HG03175 (cell line): ENCODE measurements around the gene TP53RK.

ENCODE experiments used
- ATAC-seq: cut with Tn5 transposase; IDR thresholded peaks from one replicate; pipeline ENCODE4 v1.9.1; 2021; ENCODE audit warnings: mild to moderate bottlenecking, moderate library complexity; ENCODE audit not compliant: unreplicated experiment

TP53RK gene

DNA sequence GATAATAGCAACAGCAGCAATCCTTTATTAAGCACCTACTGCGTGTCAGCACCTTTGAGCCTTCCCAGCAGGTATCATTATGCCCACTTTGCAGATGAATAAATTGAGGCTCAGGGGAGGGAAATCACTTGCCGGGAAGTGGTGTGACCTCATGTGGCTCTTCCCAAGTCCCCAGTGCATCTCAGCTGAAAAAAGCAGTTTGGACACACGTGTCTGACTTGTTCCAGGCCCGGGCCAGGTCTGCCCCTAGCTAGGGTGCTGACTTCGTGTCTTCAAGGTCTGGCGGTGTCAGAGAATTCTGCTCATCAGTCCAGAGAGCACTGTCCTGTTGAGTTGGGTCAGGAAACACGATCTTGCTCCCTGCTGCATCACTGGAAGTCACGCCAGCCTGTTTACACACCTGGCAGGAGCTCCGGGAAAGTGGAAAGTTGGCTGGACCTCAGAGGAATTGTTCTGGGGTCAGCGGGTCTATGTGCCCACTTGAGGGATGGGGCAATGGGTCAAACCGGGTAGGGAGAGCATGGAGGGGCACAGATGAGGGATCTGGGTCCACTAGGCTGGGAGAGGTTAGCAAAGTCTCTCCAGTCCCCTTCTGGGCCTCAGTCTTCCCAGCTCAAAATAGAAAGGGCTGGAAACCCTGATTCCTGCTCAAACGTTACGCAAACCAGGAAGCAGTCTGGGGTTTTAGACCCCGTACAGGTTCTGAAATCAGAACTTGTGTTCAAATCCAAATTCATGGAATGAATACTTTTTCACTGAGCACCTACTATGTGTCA is 48.5 kb downstream of the TP53RK start:
- no peak for ATAC-seq

DNA sequence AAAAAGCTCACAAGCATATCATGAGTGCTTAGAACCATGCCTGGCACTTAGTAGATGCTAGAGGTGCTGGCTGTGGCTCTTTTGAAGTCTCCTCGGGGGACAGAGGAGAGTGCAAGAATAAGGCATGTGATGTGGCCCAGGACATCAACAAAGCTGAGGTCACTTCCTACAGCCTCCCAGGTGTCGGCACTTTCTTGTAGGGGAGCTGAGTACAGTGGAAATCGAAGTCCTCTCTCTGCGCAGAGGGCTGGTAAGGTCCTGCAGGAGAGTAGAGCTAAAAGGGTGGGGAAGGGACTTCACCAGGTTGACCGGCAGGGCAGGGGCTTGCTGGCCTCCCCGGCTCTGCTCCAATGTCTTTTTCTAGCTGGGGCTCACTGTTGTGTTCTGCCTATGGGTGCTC is 49.2 kb downstream of the TP53RK start:
- no peak for ATAC-seq

DNA sequence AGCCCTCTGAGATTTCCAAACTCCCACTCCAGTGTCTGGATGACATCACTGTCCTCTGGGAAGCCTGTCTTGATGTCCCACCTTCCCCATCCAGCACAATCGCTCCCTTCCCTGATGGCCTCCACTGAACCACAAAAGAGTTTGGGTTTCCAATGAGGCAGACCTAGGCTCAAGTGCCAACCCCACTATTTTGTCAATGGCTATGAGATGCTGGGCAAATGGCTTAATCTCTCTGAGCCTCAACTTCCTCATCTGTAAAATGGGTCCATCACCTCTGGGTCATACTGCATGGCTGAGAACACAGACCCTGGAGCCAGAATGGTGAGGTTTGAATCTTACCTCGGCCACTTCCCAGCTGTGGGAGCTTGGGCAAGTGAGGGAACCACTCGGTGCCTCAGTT is 49.7 kb downstream of the TP53RK start:
- ATAC-seq: no peak

DNA sequence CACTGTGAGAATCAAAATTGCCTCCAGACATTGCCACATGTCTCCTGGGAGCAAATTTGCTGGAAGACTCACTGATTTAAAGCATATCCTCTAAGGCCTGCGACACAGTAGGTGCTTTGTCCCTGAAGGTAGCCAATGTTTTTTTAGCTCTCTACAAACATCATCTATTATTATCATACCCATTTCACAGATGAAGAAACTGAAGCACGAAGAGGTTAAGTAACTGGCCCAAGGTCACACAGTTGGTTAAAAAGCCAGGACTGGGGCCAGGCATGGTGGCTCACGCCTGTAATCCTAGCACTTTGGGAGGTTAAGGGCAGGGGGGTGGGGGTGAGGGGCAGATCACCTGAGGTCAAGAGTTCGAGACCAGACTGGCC is 50.4 kb downstream of the TP53RK start:
- no peak for ATAC-seq

GRCh38 chr20:46638134-46638897 is 50.9 kb downstream of the TP53RK start:
- no peak for ATAC-seq

DNA sequence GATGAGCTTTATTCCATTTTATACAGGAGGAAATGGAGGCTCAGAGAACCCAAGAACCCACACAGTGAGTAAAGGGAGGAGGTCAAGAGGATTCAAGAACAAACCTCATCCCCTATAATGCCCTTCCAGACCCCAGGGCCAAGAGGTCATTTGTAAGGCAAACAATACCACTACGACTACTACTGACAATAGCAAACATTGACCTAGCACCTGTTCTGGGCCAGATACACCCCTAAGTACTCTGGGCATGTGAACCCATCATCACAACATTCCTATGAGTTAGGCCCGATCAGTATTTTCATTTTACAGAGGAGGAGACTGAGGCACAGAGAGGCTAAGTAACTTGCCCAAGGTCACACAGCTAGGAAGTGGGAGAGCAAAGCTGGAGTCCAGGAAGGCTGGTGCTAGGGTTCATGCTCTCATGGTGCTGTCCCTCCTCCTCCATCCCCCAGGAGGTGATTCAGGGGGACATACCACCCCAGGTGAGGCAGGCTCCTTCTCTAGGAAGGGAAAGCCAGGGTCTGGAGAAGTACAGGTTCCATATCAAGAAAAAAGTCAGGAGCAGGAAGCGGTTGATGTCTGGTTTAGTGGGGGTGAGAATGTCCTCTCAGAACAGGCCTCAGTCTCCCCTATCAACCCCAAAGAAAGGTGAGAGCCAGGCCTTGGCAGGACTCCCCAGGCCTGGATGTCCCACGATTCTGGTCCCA is 51.7 kb downstream of the TP53RK start:
- ATAC-seq: no peak

DNA sequence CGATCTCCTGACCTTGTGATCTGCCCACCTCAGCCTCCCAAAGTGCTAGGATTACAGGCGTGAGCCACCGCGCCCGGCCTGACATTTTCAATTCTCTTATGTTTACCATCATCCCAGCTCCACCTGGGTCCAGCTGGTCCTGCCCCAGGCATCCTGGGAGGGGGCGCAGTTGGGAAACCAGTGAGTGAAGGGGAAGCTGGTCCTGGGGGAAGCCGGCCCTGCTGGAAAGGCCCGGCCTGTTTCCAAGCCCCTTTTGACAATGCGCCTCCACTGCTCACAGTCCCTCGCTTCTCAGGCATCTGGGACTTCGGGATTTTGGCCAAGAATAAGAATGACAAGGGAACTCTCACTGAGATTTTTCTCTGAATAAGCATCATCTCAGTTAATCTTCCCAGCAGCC is 52.2 kb downstream of the TP53RK start:
- ATAC-seq: no peak

- ATAC-seq: no peak
These were observed 52.7 kb downstream of the TP53RK start for GRCh38 chr20:46636514-46636913.

- ATAC-seq: no peak
These were observed 53.6 kb downstream of the TP53RK start for GRCh38 chr20:46635514-46636136.

DNA sequence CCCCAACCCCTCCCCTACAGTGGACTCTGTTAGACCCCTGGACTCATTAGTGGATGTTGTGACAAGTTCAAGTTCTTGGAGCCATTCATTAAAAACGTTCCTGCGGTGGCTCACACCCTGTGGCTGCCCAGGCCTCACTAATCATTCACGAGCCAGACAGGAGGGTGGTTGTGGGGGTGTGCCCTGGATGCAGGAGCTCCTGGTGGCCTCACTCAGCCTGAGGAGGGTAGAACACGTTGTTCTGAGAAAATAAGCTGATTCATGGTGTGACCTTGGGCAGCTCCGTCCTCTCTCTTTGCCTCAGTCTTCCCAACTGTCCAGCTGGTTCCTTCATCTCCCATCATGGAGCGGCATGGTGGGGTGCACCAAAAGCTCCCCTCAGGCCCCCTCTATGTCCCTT is 54.7 kb downstream of the TP53RK start:
- no peak for ATAC-seq
